Activated T-helper 1 cell treated with Interleukin-2 at 50 U/mL for 16 hours (primary cell): Measurements from ENCODE around the gene PSMA4.
"Not testable (repeated sequence)": the region's sequence is repeated elsewhere in the genome, so short reads cannot be mapped to it uniquely, and the experiment has no call there.

Experiments
- DNase-seq: peaks from one replicate; pipeline ENCODE4 v3.0.0-alpha.2; 2020; ENCODE audit warnings: low read depth

PSMA4 gene

GRCh38 chr15:78540141-78540870 is at the start of gene PSMA4:
TSS of gene PSMA4 (plus strand) at chr15:78540444. CDS start at chr15:78541928, 1,484 bp downstream.
- DNase-seq: peak; percentile 92

- DNase-seq: no peak
Observed at GRCh38 chr15:78492872-78493271, 47.4 kb upstream of the PSMA4 start.

- no peak for DNase-seq
Observed at GRCh38 chr15:78501857-78502256, 38.4 kb upstream of the PSMA4 start.

GRCh38 chr15:78502641-78503040 is 37.6 kb upstream of the PSMA4 start:
- DNase-seq: no peak

- DNase-seq: peak; percentile 60
Observed at GRCh38 chr15:78506971-78507830, 33.0 kb upstream of the PSMA4 start, which contains the start of gene HYKK. TSS of gene HYKK (plus strand) at chr15:78507577. CDS start at chr15:78513089, 5,512 bp downstream.

- DNase-seq: peak; percentile 1
Observed at GRCh38 chr15:78507831-78508160, 32.4 kb upstream of the PSMA4 start.

GRCh38 chr15:78508272-78508671 is 32.0 kb upstream of the PSMA4 start:
- DNase-seq: no peak

- no peak for DNase-seq
Observed at GRCh38 chr15:78509726-78510312, 30.4 kb upstream of the PSMA4 start.

- DNase-seq: not testable (repeated sequence)
Observed at GRCh38 chr15:78520035-78520434, 20.2 kb upstream of the PSMA4 start.

- no peak for DNase-seq
Observed at GRCh38 chr15:78524230-78524629, 16.0 kb upstream of the PSMA4 start.

GRCh38 chr15:78527325-78527724 is 12.9 kb upstream of the PSMA4 start:
- no peak for DNase-seq

GRCh38 chr15:78533331-78533730 is 6.9 kb upstream of the PSMA4 start:
- DNase-seq: no peak

- DNase-seq: no peak
Observed at GRCh38 chr15:78536134-78536533, 4.1 kb upstream of the PSMA4 start.

GRCh38 chr15:78537266-78537905 is 2.9 kb upstream of the PSMA4 start:
- DNase-seq: no peak

GRCh38 chr15:78538358-78538757 is 1.9 kb upstream of the PSMA4 start:
- no peak for DNase-seq

GRCh38 chr15:78539464-78540140 is 642 bp upstream of the PSMA4 start:
- DNase-seq: not testable (repeated sequence)

GRCh38 chr15:78540871-78541743 is 863 bp downstream of the PSMA4 start:
- DNase-seq: no peak

- DNase-seq: no peak
Observed at GRCh38 chr15:78541744-78542034, 1.4 kb downstream of the PSMA4 start.

- no peak for DNase-seq
Observed at GRCh38 chr15:78542647-78543046, 2.4 kb downstream of the PSMA4 start.

- no peak for DNase-seq
Observed at GRCh38 chr15:78550194-78550593, 9.9 kb downstream of the PSMA4 start.

- no peak for DNase-seq
Observed at GRCh38 chr15:78550815-78551214, 10.6 kb downstream of the PSMA4 start.
